GM19324 (cell line): ENCODE measurements around the gene UPF2.

ENCODE experiments used
- ATAC-seq: cut with Tn5 transposase; IDR thresholded peaks from one replicate; pipeline ENCODE4 v1.9.1; 2021; ENCODE audit warnings: mild to moderate bottlenecking, moderate library complexity; ENCODE audit not compliant: unreplicated experiment, low FRiP score

UPF2 gene

GRCh38 chr10:11886851-11887250, 155.8 kb downstream of the UPF2 start:
- no peak for ATAC-seq

- ATAC-seq, result no peak
Observed at GRCh38 chr10:11886138-11886474, 156.5 kb downstream of the UPF2 start.

GRCh38 chr10:11885437-11886137, 157.0 kb downstream of the UPF2 start:
- no peak for ATAC-seq

- no peak for ATAC-seq
Observed at GRCh38 chr10:11884706-11885423, 157.7 kb downstream of the UPF2 start.

- no peak for ATAC-seq
Observed at GRCh38 chr10:11882646-11883375, 159.8 kb downstream of the UPF2 start.

- ATAC-seq, result no peak
Observed at GRCh38 chr10:11881477-11882417, 160.9 kb downstream of the UPF2 start.

GRCh38 chr10:11881030-11881476, 161.6 kb downstream of the UPF2 start:
- no peak for ATAC-seq

GRCh38 chr10:11880151-11881029, 162.2 kb downstream of the UPF2 start:
- ATAC-seq, result no peak

GRCh38 chr10:11879387-11880094, 163.1 kb downstream of the UPF2 start:
- ATAC-seq, result no peak

- no peak for ATAC-seq
Observed at GRCh38 chr10:11878776-11879175, 163.8 kb downstream of the UPF2 start.

- no peak for ATAC-seq
Observed at GRCh38 chr10:11877591-11877905, 165.1 kb downstream of the UPF2 start.

- no peak for ATAC-seq
Observed at GRCh38 chr10:11876805-11877590, 165.6 kb downstream of the UPF2 start.

GRCh38 chr10:11876324-11876723, 166.3 kb downstream of the UPF2 start:
- no peak for ATAC-seq

GRCh38 chr10:11875494-11876281, 166.9 kb downstream of the UPF2 start:
- ATAC-seq, result no peak

- no peak for ATAC-seq
Observed at GRCh38 chr10:11874568-11875493, 167.8 kb downstream of the UPF2 start.

GRCh38 chr10:11871466-11871865, 171.1 kb downstream of the UPF2 start:
- no peak for ATAC-seq
